Osteoblast (primary cell): ENCODE data around the gene CLTA. TPM values are rescaled to one million over a fixed set of nuclear protein-coding genes. Genes with fewer than 3 reads are reported as not detected.

ENCODE experiments used
- DNase-seq: peaks from one replicate; pipeline ENCODE4 v3.0.0; 2011; ENCODE audit warnings: low spot score, mixed read lengths; ENCODE audit not compliant: insufficient read length; ENCODE audit errors: missing footprints
- H2AFZ ChIP-seq: 2 replicates; pipeline ENCODE4 v1.6.0; 2011; ENCODE audit warnings: mild to moderate bottlenecking, low read length
- H3K27ac ChIP-seq: 2 replicates; pipeline ENCODE4 v1.5.1; 2011; ENCODE audit warnings: mild to moderate bottlenecking, low read depth, low read length, moderate library complexity
- H3K27me3 ChIP-seq: 2 replicates; pipeline ENCODE4 v1.6.0; 2012; ENCODE audit warnings: mild to moderate bottlenecking, control low read depth, inconsistent platforms, low read length, moderate library complexity; ENCODE audit not compliant: insufficient read depth
- H3K36me3 ChIP-seq: 2 replicates; pipeline ENCODE4 v1.5.1; 2011; ENCODE audit warnings: mild to moderate bottlenecking, low read length, control low read depth, moderate library complexity; ENCODE audit not compliant: insufficient read depth
- H3K4me1 ChIP-seq: 2 replicates; pipeline ENCODE4 v1.5.1; 2011; ENCODE audit warnings: mild to moderate bottlenecking, low read length, control low read depth, moderate library complexity; ENCODE audit not compliant: insufficient read depth
- H3K4me2 ChIP-seq: 2 replicates; pipeline ENCODE4 v1.6.0; 2011; ENCODE audit warnings: mild to moderate bottlenecking, low read length; ENCODE audit not compliant: insufficient read depth
- H3K4me3 ChIP-seq: fragments of 200-600 bp; sonication (generic); 3 replicates; pipeline ENCODE4 v1.5.1; 2012; ENCODE audit warnings: mild to moderate bottlenecking, low read length, inconsistent platforms; ENCODE audit not compliant: insufficient read depth
- H3K79me2 ChIP-seq: 2 replicates; pipeline ENCODE4 v1.6.0; 2012; ENCODE audit warnings: mild to moderate bottlenecking, low read length, control low read depth, inconsistent platforms; ENCODE audit not compliant: insufficient read depth
- H3K9me3 ChIP-seq: 2 replicates; pipeline ENCODE4 v1.5.1; 2011; ENCODE audit warnings: low read depth, low read length, control low read depth
- H4K20me1 ChIP-seq: 2 replicates; pipeline ENCODE4 v1.6.0; 2012; ENCODE audit warnings: mild to moderate bottlenecking, low read length, control low read depth; ENCODE audit not compliant: insufficient read depth
- total RNA-seq: library from RNA; depleted of rRNA; stranded (reverse); fragments of >200 nt; gene quantifications from 2 replicates; pipeline ENCODE4 v1.2.3, GENCODE V29; 2012
- TF ChIP-seq, protein P1 (sequence below): IDR thresholded peaks from 2 replicates; pipeline ENCODE4 v1.5.1; 2011; ENCODE audit warnings: mild to moderate bottlenecking, low read depth, low read length, moderate library complexity; ENCODE audit errors: extremely low read depth

The CLTA gene
- total RNA-seq, 1 donor = 262 TPM

DNA sequence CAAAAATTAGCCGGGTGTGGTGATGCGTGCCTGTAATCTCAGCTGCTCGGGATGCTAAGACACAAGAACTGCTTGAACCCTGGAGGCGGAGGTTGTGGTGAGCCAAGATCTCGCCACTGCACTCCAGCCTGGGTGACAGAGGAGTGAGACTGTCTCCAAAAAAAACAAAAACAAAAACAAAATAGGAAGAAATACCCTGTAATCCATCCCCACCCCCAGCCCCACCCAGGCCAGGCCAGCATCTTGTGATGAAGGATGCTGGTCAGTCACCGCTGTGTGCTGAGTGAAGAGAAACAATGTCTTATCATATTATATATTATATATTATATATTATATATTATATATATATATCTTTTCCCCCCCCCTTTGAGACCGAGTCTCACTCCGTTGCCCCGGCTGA is 37.0 kb upstream of the CLTA start:
- Histone ChIP-seq H2AFZ (no peak overlapping the region), H3K36me3 (peaks cover 12% of the 10 kb centered on the region), H4K20me1 (no peaks in the 10 kb centered on the region), H3K79me2 (no peaks in the 10 kb centered on the region), H3K27ac (peak overlapping the region; percentile 94), H3K4me2 (no peak overlapping the region), H3K27me3 (no peaks in the 10 kb centered on the region), H3K9me3 (no peaks in the 10 kb centered on the region), H3K4me1 (peaks cover 52% of the 10 kb centered on the region), H3K4me3 (no peak overlapping the region)
- DNase-seq = no peak
- TF ChIP-seq, protein P1, sequence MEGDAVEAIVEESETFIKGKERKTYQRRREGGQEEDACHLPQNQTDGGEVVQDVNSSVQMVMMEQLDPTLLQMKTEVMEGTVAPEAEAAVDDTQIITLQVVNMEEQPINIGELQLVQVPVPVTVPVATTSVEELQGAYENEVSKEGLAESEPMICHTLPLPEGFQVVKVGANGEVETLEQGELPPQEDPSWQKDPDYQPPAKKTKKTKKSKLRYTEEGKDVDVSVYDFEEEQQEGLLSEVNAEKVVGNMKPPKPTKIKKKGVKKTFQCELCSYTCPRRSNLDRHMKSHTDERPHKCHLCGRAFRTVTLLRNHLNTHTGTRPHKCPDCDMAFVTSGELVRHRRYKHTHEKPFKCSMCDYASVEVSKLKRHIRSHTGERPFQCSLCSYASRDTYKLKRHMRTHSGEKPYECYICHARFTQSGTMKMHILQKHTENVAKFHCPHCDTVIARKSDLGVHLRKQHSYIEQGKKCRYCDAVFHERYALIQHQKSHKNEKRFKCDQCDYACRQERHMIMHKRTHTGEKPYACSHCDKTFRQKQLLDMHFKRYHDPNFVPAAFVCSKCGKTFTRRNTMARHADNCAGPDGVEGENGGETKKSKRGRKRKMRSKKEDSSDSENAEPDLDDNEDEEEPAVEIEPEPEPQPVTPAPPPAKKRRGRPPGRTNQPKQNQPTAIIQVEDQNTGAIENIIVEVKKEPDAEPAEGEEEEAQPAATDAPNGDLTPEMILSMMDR = no peak

DNA sequence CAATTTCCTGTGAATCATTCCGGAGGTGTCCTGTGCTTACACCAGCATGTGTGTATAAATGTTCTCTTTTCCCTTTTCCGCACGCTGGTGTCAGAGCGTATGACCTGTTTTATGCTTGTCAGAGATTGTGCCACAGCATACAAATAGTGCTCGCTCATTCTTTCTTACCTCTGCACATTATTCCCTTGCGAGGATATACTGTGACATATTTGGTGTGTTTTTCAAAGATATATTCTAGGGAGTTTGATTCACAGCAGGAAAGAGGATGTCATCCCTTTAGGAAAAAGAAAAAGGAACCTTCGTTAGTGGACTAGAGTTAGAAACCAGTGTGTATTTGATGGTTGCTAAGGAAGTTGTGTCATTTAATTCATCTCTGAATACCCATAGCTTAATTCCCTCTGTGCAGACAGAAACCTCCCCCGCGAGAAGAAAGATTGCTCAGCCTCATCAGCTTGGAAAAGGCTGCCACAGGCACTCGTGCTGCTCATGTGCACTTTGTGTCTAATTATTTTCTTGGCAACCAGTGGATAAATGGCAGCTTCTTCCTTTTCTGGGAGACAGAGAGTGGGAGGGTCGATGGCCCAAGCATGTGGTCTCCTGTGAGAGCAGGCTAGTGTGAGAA is 36.3 kb upstream of the CLTA start:
- H3K79me2 ChIP-seq = no peaks in the 10 kb centered on the region
- peak overlapping the region; percentile 94 for H3K27ac ChIP-seq
- no peaks in the 10 kb centered on the region for H4K20me1 ChIP-seq
- peak overlapping the region; percentile 66 for H3K4me2 ChIP-seq
- TF ChIP-seq, protein P1 = no peak
- H3K36me3 ChIP-seq = peaks cover 12% of the 10 kb centered on the region
- no peaks in the 10 kb centered on the region for H3K9me3 ChIP-seq
- H3K27me3 ChIP-seq = no peaks in the 10 kb centered on the region
- peak overlapping the region; percentile 15 for H3K4me3 ChIP-seq
- H2AFZ ChIP-seq = peak overlapping the region; percentile 62
- H3K4me1 ChIP-seq = peaks cover 50% of the 10 kb centered on the region
- no peak for DNase-seq

DNA sequence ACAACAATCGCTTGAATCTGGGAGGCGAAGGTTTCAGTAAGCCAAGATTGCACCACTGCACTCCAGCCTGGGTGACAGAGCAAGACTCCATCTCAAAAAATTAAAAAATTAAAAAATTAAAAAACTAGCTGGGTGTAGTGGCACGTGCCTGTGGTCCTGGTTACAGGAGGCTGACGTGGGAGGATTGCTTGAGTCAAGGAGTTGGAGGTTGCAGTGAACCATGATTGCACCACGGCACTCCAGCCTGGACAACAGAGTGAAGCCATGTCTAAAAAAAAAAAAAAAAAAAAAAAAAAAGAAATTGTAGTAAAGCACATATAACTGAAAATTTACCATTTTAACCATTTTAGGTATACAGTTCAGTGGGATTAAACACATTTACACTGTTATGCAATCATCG is 34.6 kb upstream of the CLTA start:
- Histone ChIP-seq H3K9me3 (no peaks in the 10 kb centered on the region), H3K27ac (no peak overlapping the region), H3K27me3 (no peaks in the 10 kb centered on the region), H3K4me1 (peaks cover 48% of the 10 kb centered on the region), H2AFZ (no peak overlapping the region), H3K4me3 (no peak overlapping the region), H4K20me1 (no peaks in the 10 kb centered on the region), H3K79me2 (no peaks in the 10 kb centered on the region), H3K36me3 (peaks cover 12% of the 10 kb centered on the region), H3K4me2 (no peak overlapping the region)
- no peak for DNase-seq
- TF ChIP-seq, protein P1 = no peak

DNA sequence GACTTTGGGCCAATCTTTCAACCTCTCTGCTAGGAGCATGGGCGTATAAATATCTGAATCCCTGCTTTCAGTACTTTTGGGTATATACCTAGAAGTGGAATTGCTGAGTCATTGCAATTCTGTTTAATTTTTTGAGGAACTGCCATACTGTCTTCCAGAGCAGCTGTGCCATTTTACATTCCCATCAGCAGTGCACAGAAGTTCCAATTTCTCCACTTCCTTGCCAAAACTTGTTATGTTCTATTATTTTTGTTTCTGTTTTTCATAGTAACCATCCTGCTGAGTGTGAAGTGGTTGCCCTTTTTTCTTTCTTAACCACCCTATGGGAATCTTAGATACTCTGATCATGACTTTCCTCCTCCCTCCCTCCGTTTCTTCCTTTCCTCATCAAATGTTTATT is 32.6 kb upstream of the CLTA start:
- Histone ChIP-seq H3K79me2 (no peaks in the 10 kb centered on the region), H3K36me3 (peaks cover 12% of the 10 kb centered on the region), H4K20me1 (no peaks in the 10 kb centered on the region), H3K9me3 (no peaks in the 10 kb centered on the region), H3K4me2 (no peak overlapping the region), H3K4me3 (no peak overlapping the region), H3K27ac (peak overlapping the region; percentile 5), H3K27me3 (no peaks in the 10 kb centered on the region), H2AFZ (no peak overlapping the region), H3K4me1 (peaks cover 55% of the 10 kb centered on the region)
- TF ChIP-seq, protein P1 = no peak
- DNase-seq = no peak
